Measurements from ENCODE around the gene SPON1. TPM values are rescaled to one million over a fixed set of nuclear protein-coding genes. Genes with fewer than 3 reads are reported as not detected.

Gene SPON1
- total RNA-seq, 4 donors from 2014 or later: 42.6 to 74.0 (median 56.1) TPM

DNA sequence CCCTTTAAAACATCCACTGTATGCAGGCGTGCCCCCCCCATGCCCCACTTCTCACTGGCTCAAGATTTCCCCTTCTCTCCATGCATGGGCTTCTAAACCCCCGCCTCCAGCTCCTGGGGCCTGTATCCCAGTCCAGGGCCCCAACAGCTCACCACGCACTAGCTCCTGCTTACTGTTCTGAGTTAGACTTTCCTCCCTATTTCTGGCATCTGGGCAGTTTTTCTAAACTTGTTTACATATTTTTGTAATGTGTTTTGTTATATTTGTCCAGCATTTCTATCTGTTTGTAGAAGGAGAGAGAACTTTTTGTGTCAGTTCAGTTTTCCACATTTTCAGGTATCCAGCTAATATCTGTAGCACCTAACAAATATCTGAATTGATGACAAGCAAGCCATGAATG, 178.5 kb downstream of the SPON1 start:
- no peak for TF ChIP-seq EP300 (IDR thresholded peaks at IDR 0.05; ENCODE audit: low read depth)
- TF ChIP-seq CTCF (IDR thresholded peaks at IDR 0.05): no peak
- no peak for TF ChIP-seq POLR2AphosphoS5 (IDR thresholded peaks at IDR 0.05)
- no peak for TF ChIP-seq POLR2A (IDR thresholded peaks at IDR 0.05)
- no peaks in the 10 kb centered on the region for H3K4me1 ChIP-seq
- peaks cover 0 to 4% (median 0%) of the 10 kb centered on the region in 4 donors for H3K36me3 ChIP-seq
- in situ Hi-C loops (cut with MboI; ENCODE audit: low pct_ligation_motif_present in 1 of 4, low pct_unique_long_range_greater_than_20kb in 1 of 4, low sequenced_read_pairs in 3 of 4) (loop anchor here in 1 of 4 donors (10.0 kb wide), 1 partner anchor 366 kb away; no protein-coding TSS in a partner anchor), intact Hi-C loops (cut with DNase I; ENCODE audit: low total_unique reads) (no loop called here)
- WGBS, 2 donors (ENCODE audit: low coverage in 1 of 2): 77 to 100% methylated on average over 1 to 3 of the region's 3 CpGs
- no peaks in the 10 kb centered on the region for H3K9me3 ChIP-seq
- no peaks in the 10 kb centered on the region for H3K27me3 ChIP-seq
- H3K4me3 ChIP-seq: no peak overlapping the region
- no peak for DNase-seq
- H3K27ac ChIP-seq: peak overlapping the region in 2 of 4 donors; percentile 15 to 30

DNA sequence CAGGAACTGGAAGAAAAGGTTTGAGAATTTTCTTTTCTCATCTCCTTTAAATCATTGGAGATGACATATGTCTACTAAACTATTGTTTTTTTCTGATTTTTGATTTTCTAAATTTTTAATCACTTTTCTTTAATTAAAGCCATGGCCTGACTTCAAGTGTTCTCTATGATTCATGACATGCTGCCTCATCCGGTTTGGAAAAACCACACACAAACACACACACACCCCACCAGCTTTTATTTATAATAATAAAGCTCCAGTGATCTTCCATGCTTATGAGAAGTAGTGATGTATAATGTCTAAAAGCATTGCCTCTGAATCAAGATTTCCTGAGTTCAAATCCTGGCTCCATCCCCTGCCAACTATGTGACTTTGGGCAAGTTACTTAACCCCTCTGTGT, 179.2 kb downstream of the SPON1 start:
- in situ Hi-C loops (cut with MboI; ENCODE audit: low pct_ligation_motif_present in 1 of 4, low pct_unique_long_range_greater_than_20kb in 1 of 4, low sequenced_read_pairs in 3 of 4): loop anchor here in 1 of 4 donors (10.0 kb wide), 1 partner anchor 367 kb away; no protein-coding TSS in a partner anchor

DNA sequence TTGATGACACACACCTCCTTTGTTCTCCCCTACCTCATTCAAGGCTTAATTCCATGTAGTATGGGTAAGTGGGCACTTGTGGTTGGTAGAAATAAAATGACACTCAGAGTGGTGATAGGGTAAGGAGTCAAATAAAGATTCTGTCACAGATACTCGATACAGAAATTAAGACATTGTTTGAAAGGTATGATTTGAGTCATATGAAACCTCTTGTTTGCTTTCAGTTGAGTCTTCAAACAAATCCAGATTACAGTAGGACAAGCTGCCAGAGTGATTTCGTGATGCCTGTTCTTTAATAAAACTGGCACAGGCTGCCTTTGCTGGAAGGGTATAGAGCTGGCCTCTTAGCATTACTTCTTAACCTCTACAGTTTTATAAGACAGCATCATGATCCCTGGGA, 182.4 kb downstream of the SPON1 start:
- TF ChIP-seq POLR2A (IDR thresholded peaks at IDR 0.05): no peak
- TF ChIP-seq POLR2AphosphoS5 (IDR thresholded peaks at IDR 0.05): no peak
- TF ChIP-seq EP300 (IDR thresholded peaks at IDR 0.05; ENCODE audit: low read depth): no peak
- H3K36me3 ChIP-seq: no peaks in the 10 kb centered on the region
- intact Hi-C loops (cut with DNase I; ENCODE audit: low total_unique reads): loop anchor here (5.0 kb wide), 1 partner anchor 188 kb away; no protein-coding TSS in a partner anchor
- H3K4me1 ChIP-seq: no peaks in the 10 kb centered on the region
- DNase-seq: no peak
- WGBS, 2 donors (ENCODE audit: low coverage in 1 of 2): 25 to 40% methylated on average over 2 of the region's 2 CpGs
- H3K4me3 ChIP-seq: no peak overlapping the region
- in situ Hi-C loops (cut with MboI; ENCODE audit: low pct_ligation_motif_present in 1 of 4, low pct_unique_long_range_greater_than_20kb in 1 of 4, low sequenced_read_pairs in 3 of 4): loop anchor here in 1 of 4 donors (5.0 to 10.0 kb wide), 2 partner anchors 188 to 370 kb away; no protein-coding TSS in a partner anchor
- H3K27ac ChIP-seq: no peak overlapping the region
- no peaks in the 10 kb centered on the region for H3K27me3 ChIP-seq
- H3K9me3 ChIP-seq: no peaks in the 10 kb centered on the region

More for the DNA sequence above, 179.2 kb downstream of the SPON1 start:
- Histone ChIP-seq H3K4me1 (no peaks in the 10 kb centered on the region), H3K36me3 (no peaks in the 10 kb centered on the region), H3K4me3 (no peak overlapping the region), H3K27me3 (no peaks in the 10 kb centered on the region), H3K27ac (peak overlapping the region in 1 of 4 donors; percentile 15), H3K9me3 (no peaks in the 10 kb centered on the region)
- 41 to 67% methylated on average over 1 of the region's 1 CpG for WGBS, 2 donors (ENCODE audit: low coverage in 1 of 2)
- intact Hi-C loops (cut with DNase I; ENCODE audit: low total_unique reads): no loop called here
- TF ChIP-seq CTCF (IDR thresholded peaks at IDR 0.05) (no peak), POLR2AphosphoS5 (IDR thresholded peaks at IDR 0.05) (no peak)
- DNase-seq: no peak

DNA sequence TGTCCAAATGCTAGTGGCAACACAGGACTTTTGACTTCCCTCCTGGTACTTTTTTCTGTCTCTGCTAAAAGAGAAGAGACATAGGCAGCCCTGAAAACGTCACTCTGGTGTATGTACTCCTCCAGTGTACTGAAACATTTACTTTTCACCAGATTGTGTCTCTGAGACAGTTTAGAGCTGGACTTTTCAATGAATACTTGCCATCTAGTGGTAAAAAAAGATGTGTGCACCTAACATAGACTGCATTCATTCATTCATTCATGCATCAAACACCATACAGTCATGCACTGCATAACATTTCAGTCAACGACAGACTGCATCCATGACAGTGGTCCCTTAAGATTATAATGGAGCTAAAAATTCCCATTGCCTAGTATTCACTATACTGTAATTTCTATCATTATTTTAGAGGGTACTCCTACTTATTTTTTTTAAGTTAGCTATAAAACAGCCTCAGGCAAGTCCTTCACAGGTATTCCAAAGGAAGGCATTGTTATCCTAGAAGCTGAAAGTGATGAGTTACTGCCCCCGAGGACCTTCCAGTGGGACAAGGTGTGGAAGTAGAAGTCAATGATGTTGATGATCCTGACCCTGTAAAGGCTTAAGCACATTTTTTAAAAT, 186.2 kb downstream of the SPON1 start:
- DNase-seq: no peak
- intact Hi-C loops (cut with DNase I; ENCODE audit: low total_unique reads): loop anchor here (5.0 kb wide), 1 partner anchor 191 kb away; no protein-coding TSS in a partner anchor
- H3K27me3 ChIP-seq: no peaks in the 10 kb centered on the region
- H3K4me3 ChIP-seq: no peak overlapping the region
- TF ChIP-seq POLR2AphosphoS5 (IDR thresholded peaks at IDR 0.05) (no peak), CTCF (IDR thresholded peaks at IDR 0.05) (peak; percentile 59 to 76 (median 60))
- no peak overlapping the region for H3K27ac ChIP-seq
- in situ Hi-C loops (cut with MboI; ENCODE audit: low pct_ligation_motif_present in 1 of 4, low pct_unique_long_range_greater_than_20kb in 1 of 4, low sequenced_read_pairs in 3 of 4): loop anchor here in 1 of 4 donors (5.0 to 10.0 kb wide), 2 partner anchors 191 to 374 kb away; no protein-coding TSS in a partner anchor
- no peaks in the 10 kb centered on the region for H3K36me3 ChIP-seq
- no peaks in the 10 kb centered on the region for H3K4me1 ChIP-seq
- 22 to 80% methylated on average over 1 to 3 of the region's 3 CpGs for WGBS, 2 donors (ENCODE audit: low coverage in 1 of 2)
- peaks cover 0 to 4% of the 10 kb centered on the region in 2 donors for H3K9me3 ChIP-seq

Measured in transverse colon (tissue), 4 donors.